Raji (cell line): Measurements from ENCODE around the gene FAM107A.

ENCODE experiments used
- POLR2A ChIP-seq: IDR thresholded peaks from 2 replicates; pipeline ENCODE4 v1.6.1; 2011; ENCODE audit warnings: low read depth, low read length, control low read depth; ENCODE audit not compliant: insufficient read depth

FAM107A gene

GRCh38 chr3:58536501-58537411, 40.4 kb downstream of the FAM107A start, which contains the start of gene ACOX2:
Gene ACOX2, minus strand, starts transcription at chr3:58537190. Its CDS starts 2,084 bp downstream, at chr3:58535106.
- no peak for TF ChIP-seq POLR2A

- TF ChIP-seq POLR2A: no peak
Measured at GRCh38 chr3:58535531-58536500, 41.4 kb downstream of the FAM107A start.

GRCh38 chr3:58534592-58535494, 42.3 kb downstream of the FAM107A start:
- no peak for TF ChIP-seq POLR2A

- TF ChIP-seq POLR2A: no peak
Measured at GRCh38 chr3:58532794-58533220, 44.4 kb downstream of the FAM107A start.

- no peak for TF ChIP-seq POLR2A
Measured at GRCh38 chr3:58531956-58532355, 45.2 kb downstream of the FAM107A start.

- TF ChIP-seq POLR2A: no peak
Measured at GRCh38 chr3:58531555-58531954, 45.6 kb downstream of the FAM107A start.

- TF ChIP-seq POLR2A: no peak
Measured at GRCh38 chr3:58530354-58530865, 46.8 kb downstream of the FAM107A start.

GRCh38 chr3:58529516-58530353, 47.5 kb downstream of the FAM107A start:
- no peak for TF ChIP-seq POLR2A

GRCh38 chr3:58528629-58529028, 48.6 kb downstream of the FAM107A start:
- TF ChIP-seq POLR2A: no peak

- TF ChIP-seq POLR2A: no peak
Measured at GRCh38 chr3:58526515-58526957, 50.7 kb downstream of the FAM107A start.

- no peak for TF ChIP-seq POLR2A
Measured at GRCh38 chr3:58524326-58524888, 52.8 kb downstream of the FAM107A start.

GRCh38 chr3:58522759-58523425, 54.3 kb downstream of the FAM107A start:
- TF ChIP-seq POLR2A: no peak
